ENCODE data around the gene NSF.
"Not testable (repeated sequence)": the region's sequence is repeated elsewhere in the genome, so short reads cannot be mapped to it uniquely, and the experiment has no call there.

NSF gene

GRCh38 chr17:46628753-46629436 is 38.4 kb downstream of the NSF start:
- DNase-seq (ENCODE audit: low spot score): not testable (repeated sequence)

GRCh38 chr17:46632146-46632545 is 41.7 kb downstream of the NSF start:
- DNase-seq (ENCODE audit: low spot score): not testable (repeated sequence)

- not testable (repeated sequence) for DNase-seq (ENCODE audit: low spot score)
These were observed 44.4 kb downstream of the NSF start for GRCh38 chr17:46634844-46635243.

- DNase-seq (ENCODE audit: low spot score): not testable (repeated sequence)
These were observed 51.6 kb downstream of the NSF start for GRCh38 chr17:46641861-46642656.

- not testable (repeated sequence) for DNase-seq (ENCODE audit: low spot score)
These were observed 56.8 kb downstream of the NSF start for GRCh38 chr17:46647251-46647650.

GRCh38 chr17:46647688-46648278 is 57.3 kb downstream of the NSF start:
- not testable (repeated sequence) for DNase-seq (ENCODE audit: low spot score)

DNA sequence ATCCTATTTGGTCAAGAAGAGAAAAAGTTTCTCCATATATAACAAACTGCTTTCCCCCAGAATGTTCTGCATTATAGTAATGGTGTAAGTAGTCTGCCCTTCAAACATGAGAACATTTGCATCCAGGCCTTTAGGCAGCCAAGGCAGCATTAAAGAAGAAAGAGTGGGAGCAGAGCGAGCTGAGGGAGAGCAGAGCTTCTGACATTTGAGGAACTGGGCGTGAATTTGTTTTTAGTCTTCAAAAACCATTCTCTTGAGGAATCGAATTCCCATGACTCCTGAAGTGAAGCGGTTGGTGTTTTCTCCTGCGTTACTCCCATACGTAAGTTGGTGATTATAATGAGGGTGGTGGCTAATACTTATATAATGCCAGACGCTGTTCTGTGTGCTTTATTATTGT is 58.8 kb downstream of the NSF start:
- not testable (repeated sequence) for DNase-seq (ENCODE audit: low spot score)

DNA sequence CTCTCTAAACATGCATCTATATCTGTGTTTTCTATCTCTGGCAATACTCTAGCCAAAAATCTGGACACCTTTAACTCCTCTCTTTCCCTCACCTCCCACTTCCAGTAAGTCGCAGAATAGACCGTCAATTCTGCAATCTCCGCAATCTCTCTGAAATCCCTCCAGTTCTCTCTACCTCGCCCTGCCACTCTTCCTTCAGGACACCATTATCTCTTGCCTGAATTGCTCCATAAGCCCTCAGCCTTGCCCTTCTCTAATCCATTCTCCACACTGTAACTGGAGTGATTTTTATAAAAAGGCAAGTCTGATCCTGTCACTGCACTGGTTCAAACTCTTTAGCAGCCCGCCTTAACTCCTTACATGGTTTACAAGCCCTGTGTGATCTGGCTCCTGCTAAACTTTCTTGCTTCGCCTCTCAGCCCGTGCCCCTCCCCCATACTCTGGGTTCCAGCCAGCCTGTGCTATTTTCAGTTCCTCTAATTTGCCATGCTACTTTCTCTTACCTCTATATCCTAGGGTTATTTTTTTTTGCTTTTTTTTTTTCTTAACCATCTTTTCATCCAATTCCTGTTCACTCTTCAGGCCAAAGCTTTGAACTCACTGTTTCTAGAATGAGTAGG is 61.7 kb downstream of the NSF start:
- DNase-seq (ENCODE audit: low spot score): not testable (repeated sequence)

DNA sequence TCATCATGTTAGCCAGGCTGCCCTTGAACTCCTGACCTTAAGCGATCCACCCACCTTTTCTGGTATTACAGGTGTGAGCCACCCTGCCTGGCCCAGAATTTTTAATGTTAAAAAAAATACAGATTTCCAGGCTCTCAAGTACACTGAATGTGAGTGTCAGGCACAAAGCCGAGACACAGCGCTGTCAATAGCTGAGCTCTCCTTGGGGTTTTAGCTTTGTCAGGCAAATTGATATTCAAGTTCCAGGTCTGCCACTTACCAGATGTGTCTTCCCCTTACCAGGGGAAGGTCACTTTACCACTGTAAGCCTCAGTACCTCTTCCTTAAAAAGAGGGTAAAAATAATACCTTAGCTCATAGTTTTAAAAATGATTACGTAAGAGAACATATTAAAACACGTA is 67.8 kb downstream of the NSF start:
- not testable (repeated sequence) for DNase-seq (ENCODE audit: low spot score)

DNA sequence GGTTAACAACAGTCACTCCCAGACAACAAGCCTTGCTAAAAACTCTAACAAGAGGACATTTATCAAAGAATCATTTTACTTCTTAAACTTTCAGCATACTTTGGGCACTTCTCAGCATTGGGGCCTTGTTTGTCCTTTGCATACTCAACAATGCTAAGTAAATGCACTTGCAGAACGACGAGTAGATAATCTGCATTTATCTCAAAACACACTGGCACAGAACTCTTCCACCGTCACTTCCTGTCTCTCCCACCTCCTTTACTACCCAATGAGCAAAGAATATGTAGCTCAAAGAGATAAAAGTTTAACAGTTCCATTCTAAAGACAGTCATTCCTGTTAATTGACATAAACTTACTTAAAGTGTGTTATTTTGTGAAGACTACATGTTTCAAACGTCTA is 69.2 kb downstream of the NSF start:
- not testable (repeated sequence) for DNase-seq (ENCODE audit: low spot score)

DNA sequence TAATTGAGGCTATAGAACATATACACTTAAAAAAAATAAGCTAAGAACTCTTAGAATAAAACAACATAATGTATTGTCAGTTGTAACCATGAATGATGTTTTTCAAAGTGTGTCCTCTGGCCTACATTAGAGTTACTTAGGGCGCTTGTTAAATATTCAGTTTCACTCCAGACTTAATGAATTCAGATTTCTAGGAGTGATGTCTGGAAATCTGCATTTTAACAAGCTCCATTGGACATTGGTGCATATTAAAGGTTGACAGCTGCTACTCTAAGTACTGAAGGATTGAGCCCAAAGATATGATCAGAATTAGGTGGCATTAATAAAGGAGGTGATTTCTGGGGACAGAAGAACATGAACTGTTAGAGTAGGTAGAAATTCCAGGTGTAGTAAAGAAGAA is 72.7 kb downstream of the NSF start:
- not testable (repeated sequence) for DNase-seq (ENCODE audit: low spot score)

- not testable (repeated sequence) for DNase-seq (ENCODE audit: low spot score)
These were observed 73.1 kb downstream of the NSF start for GRCh38 chr17:46663552-46663951.

- DNase-seq (ENCODE audit: low spot score): not testable (repeated sequence)
These were observed 75.5 kb downstream of the NSF start for GRCh38 chr17:46665969-46666368.

DNA sequence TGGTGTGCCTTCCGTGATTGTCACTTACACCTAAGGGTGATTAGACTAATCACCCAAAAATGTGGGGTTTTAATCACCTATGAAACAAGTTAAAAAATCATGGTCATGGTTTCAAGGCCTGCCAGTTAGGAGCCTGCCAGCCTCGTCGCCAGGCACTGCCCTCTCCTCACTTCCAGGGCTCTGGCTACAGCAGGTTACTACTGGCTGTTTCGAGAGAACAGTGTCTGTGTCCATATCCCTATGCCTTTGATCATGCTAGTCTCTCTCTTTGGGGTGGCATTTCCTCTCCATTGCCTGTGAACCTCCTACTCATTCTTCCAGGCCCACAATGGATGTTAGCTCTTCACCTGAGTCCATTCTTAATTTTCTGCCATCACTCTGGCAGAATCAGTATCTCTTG is 80.3 kb downstream of the NSF start:
- DNase-seq (ENCODE audit: low spot score): not testable (repeated sequence)

- not testable (repeated sequence) for DNase-seq (ENCODE audit: low spot score)
These were observed 82.3 kb downstream of the NSF start for GRCh38 chr17:46672777-46673176.

- DNase-seq (ENCODE audit: low spot score): not testable (repeated sequence)
These were observed 87.3 kb downstream of the NSF start for GRCh38 chr17:46677819-46678218.

- DNase-seq (ENCODE audit: low spot score): not testable (repeated sequence)
These were observed 93.2 kb downstream of the NSF start for GRCh38 chr17:46683653-46684052.

DNA sequence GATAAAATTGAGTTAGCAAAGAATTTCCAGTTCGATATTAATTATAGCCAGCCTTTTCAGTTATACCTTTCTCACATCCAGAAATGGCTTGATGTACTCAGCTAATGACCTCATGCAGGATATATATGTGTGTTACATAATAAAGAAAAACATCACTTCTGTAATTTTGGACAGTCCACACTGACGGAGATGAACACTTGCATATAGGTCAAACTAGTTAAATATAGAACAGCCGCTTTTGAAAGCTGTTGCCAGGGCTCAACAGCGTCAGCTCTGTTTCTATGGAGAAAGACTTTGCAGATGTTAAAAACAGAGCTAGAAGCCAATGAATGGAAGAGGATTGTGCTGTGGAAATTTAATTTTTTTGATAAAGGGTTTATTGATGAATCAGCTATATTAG is 94.8 kb downstream of the NSF start:
- DNase-seq (ENCODE audit: low spot score): not testable (repeated sequence)

- DNase-seq (ENCODE audit: low spot score): not testable (repeated sequence)
These were observed 101.7 kb downstream of the NSF start for GRCh38 chr17:46692196-46692595.

GRCh38 chr17:46693283-46693682 is 102.8 kb downstream of the NSF start:
- not testable (repeated sequence) for DNase-seq (ENCODE audit: low spot score)

- not testable (repeated sequence) for DNase-seq (ENCODE audit: low spot score)
These were observed 106.1 kb downstream of the NSF start for GRCh38 chr17:46696522-46696921.

DNA sequence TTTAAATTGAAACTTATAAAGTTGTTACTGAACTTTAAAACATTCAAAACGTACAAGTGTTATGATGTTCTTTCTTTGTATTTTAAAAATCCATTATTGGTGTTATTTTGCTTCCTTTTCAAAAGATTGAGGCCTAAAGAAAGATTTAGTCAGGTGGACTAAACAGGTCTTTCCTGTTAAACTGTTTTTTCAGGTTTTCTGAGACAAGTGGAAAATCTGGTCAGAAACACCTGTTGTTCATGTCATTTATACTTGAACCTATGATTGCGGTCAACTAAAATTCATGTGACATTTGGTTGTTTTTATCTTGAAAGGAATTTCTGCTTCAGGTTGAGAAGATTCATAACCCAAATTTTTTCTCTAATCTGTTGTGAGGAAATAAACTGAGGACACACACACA is 108.5 kb downstream of the NSF start:
- DNase-seq (ENCODE audit: low spot score): not testable (repeated sequence)
